GM21723 (cell line): ENCODE results near the gene AKR1C8.

ENCODE experiments used
- ATAC-seq: cut with Tn5 transposase; IDR thresholded peaks from one replicate; pipeline ENCODE4 v1.9.1; 2021; ENCODE audit warnings: mild to moderate bottlenecking, moderate library complexity; ENCODE audit not compliant: unreplicated experiment

The AKR1C8 gene

DNA sequence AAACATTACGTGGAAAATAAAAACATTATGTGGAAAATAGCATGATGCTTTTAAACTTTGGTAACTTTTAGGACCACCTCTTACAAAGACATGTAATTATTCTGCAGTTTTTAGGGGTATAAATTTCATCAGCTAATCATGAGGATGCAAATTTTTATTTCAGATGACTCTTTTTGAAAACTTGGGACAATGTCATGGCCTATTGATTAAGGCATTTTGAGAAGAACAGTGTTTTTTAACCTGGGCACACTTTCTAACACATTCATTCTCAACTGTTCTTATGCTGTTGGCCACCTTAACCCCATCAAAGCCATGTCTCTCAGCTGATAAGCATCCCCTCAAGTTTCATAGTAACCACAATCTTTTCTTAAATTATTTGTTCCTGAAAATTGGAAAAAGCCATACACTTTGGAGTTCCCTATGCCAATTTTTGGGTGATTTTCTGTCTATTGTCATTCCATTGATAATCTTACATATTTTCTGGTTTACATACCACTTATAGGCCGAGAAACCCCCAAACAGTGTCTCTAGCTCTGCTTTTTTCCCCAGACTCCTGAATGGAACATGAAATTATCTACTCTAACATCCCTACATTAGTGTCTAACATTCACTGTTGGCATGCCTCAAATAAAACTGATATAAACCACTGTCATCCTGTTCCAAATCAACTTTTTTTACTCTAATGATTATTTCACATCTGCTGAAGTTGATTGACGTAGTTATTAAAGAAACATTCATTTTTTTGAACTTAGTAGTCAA is 76.1 kb downstream of the AKR1C8 start:
- ATAC-seq: no peak

GRCh38 chr10:5107860-5108526 is 77.0 kb downstream of the AKR1C8 start:
- no peak for ATAC-seq

GRCh38 chr10:5106553-5106952 is 78.4 kb downstream of the AKR1C8 start:
- no peak for ATAC-seq

DNA sequence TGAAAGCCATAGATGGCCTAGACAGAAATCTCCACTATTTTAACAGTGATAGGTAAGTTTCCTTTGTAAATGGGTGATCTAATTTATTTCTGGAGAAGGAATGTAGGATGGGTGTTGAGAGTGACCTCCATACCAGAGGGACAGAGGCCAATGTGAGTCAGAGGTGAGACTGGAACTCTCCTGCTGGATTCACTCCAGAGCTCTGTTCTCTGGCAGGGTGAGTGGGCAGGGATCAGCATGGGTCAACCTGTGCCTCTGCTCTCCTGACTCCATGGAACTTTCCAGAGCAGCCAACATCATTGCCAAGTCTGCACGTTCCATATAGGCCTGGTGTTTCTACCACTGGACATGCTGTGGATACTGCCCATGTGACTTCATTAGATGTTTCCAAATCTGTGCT is 79.3 kb downstream of the AKR1C8 start:
- no peak for ATAC-seq
